CD1c-positive myeloid dendritic cell (primary cell): ENCODE results near the gene KIAA1217.

Experiments used
- DNase-seq: peaks from one replicate; pipeline ENCODE4 v3.0.0-alpha.2; 2016; ENCODE audit errors: extremely low spot score

KIAA1217 gene

GRCh38 chr10:24208661-24209431, at the start of gene KIAA1217:
Gene KIAA1217 (plus strand): TSS chr10:24209138. CDS start chr10:24209194, 56 bp downstream.
- DNase-seq, result no peak

GRCh38 chr10:24162206-24162985, 46.5 kb upstream of the KIAA1217 start:
- no peak for DNase-seq

GRCh38 chr10:24163485-24163884, 45.5 kb upstream of the KIAA1217 start:
- no peak for DNase-seq

GRCh38 chr10:24168258-24169170, 40.4 kb upstream of the KIAA1217 start:
- no peak for DNase-seq

- DNase-seq, result no peak
These were observed 38.7 kb upstream of the KIAA1217 start for GRCh38 chr10:24170199-24170598.

GRCh38 chr10:24172909-24173308, 36.0 kb upstream of the KIAA1217 start:
- DNase-seq, result no peak

- no peak for DNase-seq
These were observed 34.9 kb upstream of the KIAA1217 start for GRCh38 chr10:24174014-24174413.

- DNase-seq, result no peak
These were observed 32.3 kb upstream of the KIAA1217 start for GRCh38 chr10:24176658-24177057.

GRCh38 chr10:24177636-24178035, 31.3 kb upstream of the KIAA1217 start:
- DNase-seq, result no peak

GRCh38 chr10:24180891-24181290, 28.0 kb upstream of the KIAA1217 start:
- DNase-seq, result no peak

GRCh38 chr10:24184455-24184854, 24.5 kb upstream of the KIAA1217 start:
- DNase-seq, result no peak

GRCh38 chr10:24193330-24193729, 15.6 kb upstream of the KIAA1217 start:
- no peak for DNase-seq

- no peak for DNase-seq
These were observed 11.7 kb upstream of the KIAA1217 start for GRCh38 chr10:24197263-24197662.

- DNase-seq, result no peak
These were observed 7.3 kb upstream of the KIAA1217 start for GRCh38 chr10:24201503-24202180.

- no peak for DNase-seq
These were observed 6.8 kb upstream of the KIAA1217 start for GRCh38 chr10:24202181-24202570.

- no peak for DNase-seq
These were observed 3.1 kb upstream of the KIAA1217 start for GRCh38 chr10:24205821-24206220.

- DNase-seq, result peak; percentile 8
These were observed 2.6 kb upstream of the KIAA1217 start for GRCh38 chr10:24206334-24206733.

GRCh38 chr10:24206926-24207325, 2.0 kb upstream of the KIAA1217 start:
- no peak for DNase-seq

- no peak for DNase-seq
These were observed 1.6 kb upstream of the KIAA1217 start for GRCh38 chr10:24207341-24207740.

GRCh38 chr10:24207781-24208611, 942 bp upstream of the KIAA1217 start:
- no peak for DNase-seq

GRCh38 chr10:24209432-24209771, 464 bp downstream of the KIAA1217 start:
- DNase-seq, result no peak
